Activated gamma-delta T cell (primary cell): ENCODE results near the gene CHMP2A.

Experiments used
- DNase-seq: peaks from one replicate; lab custom pipeline; 2025; lab: John Stamatoyannopoulos, UW

Gene CHMP2A

GRCh38 chr19:58569943-58570670, 15.2 kb upstream of the CHMP2A start:
- no peak for DNase-seq

GRCh38 chr19:58569191-58569942, 14.5 kb upstream of the CHMP2A start:
- no peak for DNase-seq

GRCh38 chr19:58568453-58569130, 13.7 kb upstream of the CHMP2A start:
- DNase-seq: no peak

GRCh38 chr19:58566989-58567388, 12.1 kb upstream of the CHMP2A start:
- no peak for DNase-seq

- no peak for DNase-seq
These were observed 8.9 kb upstream of the CHMP2A start for GRCh38 chr19:58563823-58564222.

GRCh38 chr19:58563034-58563573, 8.2 kb upstream of the CHMP2A start:
- DNase-seq: no peak

GRCh38 chr19:58562122-58563033, 7.5 kb upstream of the CHMP2A start:
- DNase-seq: no peak

- DNase-seq: no peak
These were observed 6.6 kb upstream of the CHMP2A start for GRCh38 chr19:58561373-58562121.

- no peak for DNase-seq
These were observed 6.0 kb upstream of the CHMP2A start for GRCh38 chr19:58560921-58561320.

GRCh38 chr19:58560007-58560887, 5.3 kb upstream of the CHMP2A start:
- DNase-seq: no peak

GRCh38 chr19:58559275-58560006, 4.5 kb upstream of the CHMP2A start:
- DNase-seq: no peak

- no peak for DNase-seq
These were observed 3.8 kb upstream of the CHMP2A start for GRCh38 chr19:58558623-58559274.

GRCh38 chr19:58558066-58558622, 3.2 kb upstream of the CHMP2A start, which contains the start of gene UBE2M:
Gene UBE2M (minus strand): TSS chr19:58558611. CDS start chr19:58558381, 230 bp downstream.
- DNase-seq: no peak

GRCh38 chr19:58557221-58558065, 2.5 kb upstream of the CHMP2A start:
- no peak for DNase-seq

- DNase-seq: no peak
These were observed 1.8 kb upstream of the CHMP2A start for GRCh38 chr19:58556622-58557220.

- no peak for DNase-seq
These were observed 1.2 kb upstream of the CHMP2A start for GRCh38 chr19:58555920-58556621.
